Uterus (tissue), 2 donors: ENCODE measurements around the gene PKM.

ENCODE experiments used
- POLR2A ChIP-seq, 2 donors: fragments of 450-650 bp; IDR thresholded peaks; one replicate each; pipeline ENCODE4 v1.6.1; 2016; ENCODE audit warnings: antibody characterized with exemption in 2 of 2, mild to moderate bottlenecking in 1 of 2, moderate library complexity in 1 of 2
- TF ChIP-seq, protein P1 (sequence below), 4 experiments: fragments of 200-600 bp in 2 of 4; fragments of 450-650 bp in 2 of 4; sonication (generic) in 2 of 4; IDR thresholded peaks; one replicate each; pipeline ENCODE4 v1.5.1; 2016 to 2019; ENCODE audit warnings: antibody characterized with exemption in 4 of 4, mild to moderate bottlenecking in 2 of 4, moderate library complexity in 1 of 4

DNA sequence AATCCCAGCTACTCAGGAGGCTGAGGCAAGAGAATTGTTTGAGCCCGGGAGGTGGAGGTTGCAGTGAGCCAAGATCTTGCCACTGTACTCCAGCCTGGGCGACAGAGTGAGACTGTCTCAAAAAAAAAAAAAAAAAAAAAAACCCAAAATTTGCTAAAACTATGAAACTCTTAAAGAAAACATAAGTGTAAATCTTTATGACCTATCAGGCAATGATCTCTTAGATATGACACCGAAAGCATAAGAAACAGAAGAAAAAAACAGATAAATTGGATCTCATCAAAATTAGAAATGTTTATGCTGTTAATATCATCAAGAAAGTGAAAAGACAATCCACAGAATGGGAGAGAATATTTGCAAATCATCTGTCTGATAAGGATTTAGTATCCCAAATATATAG, 48.7 kb downstream of the PKM start:
- TF ChIP-seq, protein P1, sequence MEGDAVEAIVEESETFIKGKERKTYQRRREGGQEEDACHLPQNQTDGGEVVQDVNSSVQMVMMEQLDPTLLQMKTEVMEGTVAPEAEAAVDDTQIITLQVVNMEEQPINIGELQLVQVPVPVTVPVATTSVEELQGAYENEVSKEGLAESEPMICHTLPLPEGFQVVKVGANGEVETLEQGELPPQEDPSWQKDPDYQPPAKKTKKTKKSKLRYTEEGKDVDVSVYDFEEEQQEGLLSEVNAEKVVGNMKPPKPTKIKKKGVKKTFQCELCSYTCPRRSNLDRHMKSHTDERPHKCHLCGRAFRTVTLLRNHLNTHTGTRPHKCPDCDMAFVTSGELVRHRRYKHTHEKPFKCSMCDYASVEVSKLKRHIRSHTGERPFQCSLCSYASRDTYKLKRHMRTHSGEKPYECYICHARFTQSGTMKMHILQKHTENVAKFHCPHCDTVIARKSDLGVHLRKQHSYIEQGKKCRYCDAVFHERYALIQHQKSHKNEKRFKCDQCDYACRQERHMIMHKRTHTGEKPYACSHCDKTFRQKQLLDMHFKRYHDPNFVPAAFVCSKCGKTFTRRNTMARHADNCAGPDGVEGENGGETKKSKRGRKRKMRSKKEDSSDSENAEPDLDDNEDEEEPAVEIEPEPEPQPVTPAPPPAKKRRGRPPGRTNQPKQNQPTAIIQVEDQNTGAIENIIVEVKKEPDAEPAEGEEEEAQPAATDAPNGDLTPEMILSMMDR (IDR thresholded peaks at IDR 0.05): no peak
- TF ChIP-seq POLR2A (IDR thresholded peaks at IDR 0.05): no peak
